ENCODE results near the gene HDGFL2.

- TF ChIP-seq CTCF (IDR thresholded peaks at IDR 0.05 in 2 of 3, conservative IDR thresholded peaks at IDR 0.05 in 1 of 3; ENCODE audit: control insufficient read depth in 2 of 3, extremely low read depth in 1 of 3, insufficient read depth in 1 of 3, low read depth in 3 of 3, low read length in 3 of 3) (peak; percentile 19 to 65 (median 41); a peak in 5 of 6 replicates), EZH2 (IDR thresholded peaks at IDR 0.05; ENCODE audit: borderline replicate concordance, control insufficient read depth, low read depth, low read length) (no peak)
Measured at GRCh38 chr19:4495471-4495870, 23.4 kb downstream of the HDGFL2 start.

All from GM12878 (cell line).